K562 (cell line): ENCODE data around the gene CSNK1G1. TPM values are rescaled to one million over a fixed set of nuclear protein-coding genes. Genes with fewer than 3 reads are reported as not detected.

Experiments
- AFF4 ChIP-seq: sonication (generic); formaldehyde crosslinking; IDR thresholded peaks from 2 replicates; pipeline ENCODE4 v1.8.0; 2023; ENCODE audit warnings: mild to moderate bottlenecking, missing genetic modification reagents
- BACH1 ChIP-seq: fragments of 200-800 bp; sonication (Bioruptor generic); IDR thresholded peaks from 2 replicates; pipeline ENCODE4 v1.6.1; 2016; ENCODE audit warnings: missing genetic modification characterization, missing compliant biosample characterization
- CBX3 ChIP-seq, 2 experiments: IDR thresholded peaks; 1 replicate in 1 of 2; 2 replicates in 1 of 2; pipeline ENCODE4 v1.6.1; 2012; ENCODE audit warnings: inconsistent platforms in 2 of 2, low read length in 2 of 2, borderline replicate concordance in 1 of 2, control low read depth in 1 of 2
- CXXC5 ChIP-seq: fragments of 250-450 bp; sonication (Bioruptor Pico); IDR thresholded peaks from 2 replicates; pipeline ENCODE4 v1.8.0; 2022; ENCODE audit warnings: inconsistent platforms, mild to moderate bottlenecking, moderate library complexity
- ESRRA ChIP-seq: fragments of 450-650 bp; IDR thresholded peaks from 2 replicates; pipeline ENCODE4 v1.6.1; 2014; ENCODE audit warnings: low read depth, mild to moderate bottlenecking, moderate library complexity, borderline replicate concordance
- FOXP1 ChIP-seq: sonication (generic); formaldehyde crosslinking; IDR thresholded peaks from 2 replicates; pipeline ENCODE4 v1.8.0; 2022; ENCODE audit warnings: mild to moderate bottlenecking, missing genetic modification reagents
- HDAC1 ChIP-seq, 2 experiments: fragments of 450-650 bp; IDR thresholded peaks; 2 replicates each; pipeline ENCODE4 v1.6.1; 2016 to 2017; ENCODE audit warnings: inconsistent platforms in 1 of 2, mild to moderate bottlenecking in 1 of 2, moderate library complexity in 1 of 2
- KDM4B ChIP-seq, 2 experiments: fragments of 450-650 bp in 1 of 2; sonication (generic) in 1 of 2; IDR thresholded peaks; 2 replicates each; pipeline ENCODE4 v1.6.1; 2016 to 2017; ENCODE audit warnings: borderline replicate concordance in 2 of 2, antibody characterized with exemption in 1 of 2, low read depth in 1 of 2, mild to moderate bottlenecking in 1 of 2
- MCM3 ChIP-seq: fragments of 450-650 bp; IDR thresholded peaks from 2 replicates; pipeline ENCODE4 v1.6.1; 2016
- NCOA4 ChIP-seq: fragments of 450-650 bp; IDR thresholded peaks from 2 replicates; pipeline ENCODE4 v1.6.1; 2018; ENCODE audit warnings: mild to moderate bottlenecking; ENCODE audit not compliant: partially characterized antibody
- NELFE ChIP-seq: IDR thresholded peaks from 2 replicates; pipeline ENCODE4 v1.6.1; 2011; ENCODE audit warnings: mild to moderate bottlenecking; ENCODE audit not compliant: insufficient read depth, insufficient read length
- NKRF ChIP-seq: fragments of 450-650 bp; IDR thresholded peaks from 2 replicates; pipeline ENCODE4 v1.6.1; 2016; ENCODE audit warnings: borderline replicate concordance
- NUFIP1 ChIP-seq: fragments of 450-650 bp; IDR thresholded peaks from 2 replicates; pipeline ENCODE4 v1.6.1; 2018; ENCODE audit not compliant: partially characterized antibody
- PHTF2 ChIP-seq: fragments of 250-450 bp; sonication (Bioruptor Pico); IDR thresholded peaks from 2 replicates; pipeline ENCODE4 v1.5.0; 2021; ENCODE audit warnings: mild to moderate bottlenecking
- SMAD1 ChIP-seq: fragments of 150-350 bp; IDR thresholded peaks from 2 replicates; pipeline ENCODE4 v1.6.1; 2014; ENCODE audit warnings: low read length, low read depth; ENCODE audit not compliant: partially characterized antibody
- TAF15 ChIP-seq: fragments of 200-400 bp; formaldehyde crosslinking; IDR thresholded peaks from 2 replicates; pipeline ENCODE4 v1.6.1; 2017; ENCODE audit warnings: mild to moderate bottlenecking, low read depth, low read length, moderate library complexity
- TGIF2 ChIP-seq: sonication (generic); formaldehyde crosslinking; IDR thresholded peaks from 2 replicates; pipeline ENCODE4 v1.8.1; 2022; ENCODE audit warnings: mild to moderate bottlenecking, missing genetic modification reagents, moderate library complexity
- ZBTB2 ChIP-seq: fragments of 450-650 bp; IDR thresholded peaks from 2 replicates; pipeline ENCODE4 v1.6.1; 2016; ENCODE audit warnings: antibody characterized with exemption
- ZC3H8 ChIP-seq: fragments of 450-650 bp; IDR thresholded peaks from 2 replicates; pipeline ENCODE4 v1.6.1; 2017
- ZNF212 ChIP-seq: fragments of 450-650 bp; formaldehyde crosslinking; IDR thresholded peaks from 2 replicates; pipeline ENCODE4 v1.4.0; 2020; ENCODE audit warnings: mild to moderate bottlenecking
- ZNF586 ChIP-seq: fragments of 450-650 bp; formaldehyde crosslinking; conservative IDR thresholded peaks from 2 replicates; pipeline ENCODE4 v1.4.0; 2020; ENCODE audit warnings: mild to moderate bottlenecking, moderate library complexity
- polyA plus RNA-seq, 8 experiments: library from polyadenylated mRNA; depleted of rRNA in 4 of 8; stranded (reverse) in 5 of 8; unstranded in 3 of 8; fragments of >200 nt; fragmentation: Nextera tagmentation in 2 of 8; fragmentation: Illumina TruSeq in 1 of 8; extraction: Ambion mirVana in 2 of 8; extraction: Trizol in 1 of 8; gene quantifications; 2 replicates each; pipeline versions ENCODE4 v1.2.1 to v1.2.3, GENCODE V29; 2011 to 2014; ENCODE audit warnings: inconsistent platforms in 1 of 8, missing spikeins in 1 of 8
- total RNA-seq, 7 experiments: library from RNA; depleted of rRNA in 6 of 7; stranded (reverse); fragments of >200 nt in 6 of 7; fragmentation: Illumina TruSeq in 2 of 7; extraction: Trizol in 2 of 7; gene quantifications; 2 replicates each; pipeline versions ENCODE4 v1.2.1 to v1.2.3, GENCODE V29; 2011 to 2021; ENCODE audit warnings: low replicate concordance in 1 of 7
- TF ChIP-seq, protein P1 (sequence below): fragments of 450-650 bp; IDR thresholded peaks from 2 replicates; pipeline ENCODE4 v1.6.1; 2016; ENCODE audit warnings: low read depth, mild to moderate bottlenecking, moderate library complexity

Gene CSNK1G1
- total and polyA plus RNA-seq, 9 of the 15 experiments (the other 6 are each of a cell fraction or from before 2014, with no cell fraction given), result 4.5 to 18.5 (median 9.5) TPM

GRCh38 chr15:64216730-64217428 is 139.1 kb downstream of the CSNK1G1 start (continued):
- no peak for TF ChIP-seq NCOA4
- TF ChIP-seq NUFIP1, result no peak
- TF ChIP-seq SMAD1, result peak; percentile 21
- TF ChIP-seq HDAC1 (IDR thresholded peaks at IDR 0.05), result peak in 1 of 2 experiments; percentile 72; a peak in 3 of 4 replicates
- TF ChIP-seq TGIF2 (CRISPR knock-in tag), result no peak
- TF ChIP-seq AFF4 (CRISPR knock-in tag), result no peak
- TF ChIP-seq BACH1 (tag), result no peak
- TF ChIP-seq CXXC5 (CRISPR knock-in tag), result peak; percentile 66
- no peak for TF ChIP-seq NKRF
- no peak for TF ChIP-seq NELFE
- no peak for TF ChIP-seq ZBTB2
- TF ChIP-seq, protein P1, sequence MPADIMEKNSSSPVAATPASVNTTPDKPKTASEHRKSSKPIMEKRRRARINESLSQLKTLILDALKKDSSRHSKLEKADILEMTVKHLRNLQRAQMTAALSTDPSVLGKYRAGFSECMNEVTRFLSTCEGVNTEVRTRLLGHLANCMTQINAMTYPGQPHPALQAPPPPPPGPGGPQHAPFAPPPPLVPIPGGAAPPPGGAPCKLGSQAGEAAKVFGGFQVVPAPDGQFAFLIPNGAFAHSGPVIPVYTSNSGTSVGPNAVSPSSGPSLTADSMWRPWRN, result peak; percentile 92
- TF ChIP-seq CBX3 (IDR thresholded peaks at IDR 0.05; ENCODE audit: borderline replicate concordance in 1 of 2, low read length in 2 of 2), result peak in 1 of 2 experiments; percentile 42; a peak in 1 of 3 replicates
- TF ChIP-seq ZNF212 (CRISPR knock-in tag), result no peak
- TF ChIP-seq ESRRA, result peak; percentile 92
- no peak for TF ChIP-seq MCM3
- no peak for TF ChIP-seq TAF15
- no peak for TF ChIP-seq ZNF586 (CRISPR knock-in tag)
- no peak for TF ChIP-seq KDM4B (IDR thresholded peaks at IDR 0.05; ENCODE audit: borderline replicate concordance in 2 of 2, low read depth in 1 of 2)
- no peak for TF ChIP-seq ZC3H8
- TF ChIP-seq FOXP1 (CRISPR knock-in tag), result no peak
- TF ChIP-seq PHTF2 (CRISPR knock-in tag), result no peak
